H9 (cell line): ENCODE results near the gene ATP13A1. TPM values are rescaled to one million over a fixed set of nuclear protein-coding genes. Genes with fewer than 3 reads are reported as not detected.

Experiments
- DNase-seq: peaks from one replicate; pipeline ENCODE4 v3.0.0-alpha.2; 2017
- H2AFZ ChIP-seq: one replicate; pipeline ENCODE4 v1.6.1; 2013; ENCODE audit warnings: mild to moderate bottlenecking, low read length, control low read depth, moderate library complexity
- H2AK5ac ChIP-seq: 2 replicates; pipeline ENCODE4 v1.6.1; 2013; ENCODE audit warnings: low read length, control low read depth, mixed read lengths; ENCODE audit not compliant: insufficient read length
- H2BK120ac ChIP-seq: one replicate; pipeline ENCODE4 v1.6.1; 2013; ENCODE audit warnings: low read depth, mild to moderate bottlenecking, low read length, control low read depth, inconsistent platforms; ENCODE audit not compliant: poor library complexity, severe bottlenecking
- H2BK12ac ChIP-seq: 2 replicates; pipeline ENCODE4 v1.6.1; 2013; ENCODE audit warnings: low read length, control low read depth, mixed read lengths, low read depth; ENCODE audit not compliant: insufficient read length
- H2BK15ac ChIP-seq: 2 replicates; pipeline ENCODE4 v1.6.1; 2013; ENCODE audit warnings: low read depth, low read length, control low read depth
- H2BK20ac ChIP-seq: one replicate; pipeline ENCODE4 v1.6.1; 2013; ENCODE audit warnings: low read depth, mild to moderate bottlenecking, low read length, control low read depth, inconsistent platforms; ENCODE audit not compliant: poor library complexity, severe bottlenecking
- H2BK5ac ChIP-seq: 2 replicates; pipeline ENCODE4 v1.6.1; 2013; ENCODE audit warnings: low read length, control low read depth, mixed read lengths; ENCODE audit not compliant: insufficient read length
- H3K14ac ChIP-seq: 2 replicates; pipeline ENCODE4 v1.6.1; 2013; ENCODE audit warnings: low read length, control low read depth; ENCODE audit not compliant: insufficient read depth
- H3K18ac ChIP-seq: 2 replicates; pipeline ENCODE4 v1.6.1; 2013; ENCODE audit warnings: low read depth, mild to moderate bottlenecking, mixed read lengths, low read length, control low read depth; ENCODE audit not compliant: insufficient read length
- H3K23ac ChIP-seq: 2 replicates; pipeline ENCODE4 v1.6.1; 2013; ENCODE audit warnings: low read length, control low read depth, mixed read lengths, low read depth; ENCODE audit not compliant: insufficient read length
- H3K23me2 ChIP-seq: 2 replicates; pipeline ENCODE4 v1.6.1; 2013; ENCODE audit warnings: low read depth, mild to moderate bottlenecking, mixed read lengths, low read length, control low read depth; ENCODE audit not compliant: insufficient read length, poor library complexity, severe bottlenecking
- H3K27ac ChIP-seq: 2 replicates; pipeline ENCODE4 v1.5.1; 2013; ENCODE audit warnings: low read length, control low read depth, mixed read lengths, low read depth; ENCODE audit not compliant: insufficient read length
- H3K27me3 ChIP-seq: 2 replicates; pipeline ENCODE4 v1.6.1; 2013; ENCODE audit warnings: low read length, control low read depth, inconsistent platforms; ENCODE audit not compliant: insufficient read depth
- H3K4ac ChIP-seq: 2 replicates; pipeline ENCODE4 v1.6.1; 2013; ENCODE audit warnings: low read depth, mild to moderate bottlenecking, control low read depth, inconsistent platforms, low read length, moderate library complexity
- H3K4me1 ChIP-seq: 2 replicates; pipeline ENCODE4 v1.6.1; 2013; ENCODE audit warnings: low read length, control low read depth, inconsistent platforms; ENCODE audit not compliant: insufficient read depth
- H3K4me2 ChIP-seq: 2 replicates; pipeline ENCODE4 v1.6.1; 2013; ENCODE audit warnings: low read length, control low read depth, mixed read lengths; ENCODE audit not compliant: insufficient read length, insufficient read depth
- H3K56ac ChIP-seq: 2 replicates; pipeline ENCODE4 v1.6.1; 2013; ENCODE audit warnings: low read depth, mild to moderate bottlenecking, mixed read lengths, low read length, control low read depth; ENCODE audit not compliant: insufficient read length
- H3K79me1 ChIP-seq: 2 replicates; pipeline ENCODE4 v1.6.1; 2013; ENCODE audit warnings: low read depth, mild to moderate bottlenecking, moderate library complexity, low read length, control low read depth, inconsistent platforms; ENCODE audit not compliant: insufficient read depth, poor library complexity, severe bottlenecking
- H3K79me2 ChIP-seq: 2 replicates; pipeline ENCODE4 v1.6.1; 2013; ENCODE audit warnings: low read length, control low read depth, inconsistent platforms; ENCODE audit not compliant: insufficient read depth
- H3K9ac ChIP-seq: 2 replicates; pipeline ENCODE4 v1.6.1; 2013; ENCODE audit warnings: low read length, control low read depth, mixed read lengths; ENCODE audit not compliant: insufficient read length; ENCODE audit errors: extremely low read depth
- H3K9me3 ChIP-seq: one replicate; pipeline ENCODE4 v1.6.1; 2013; ENCODE audit warnings: low read depth, low read length, inconsistent platforms; ENCODE audit not compliant: control insufficient read depth
- H3T11ph ChIP-seq: one replicate; pipeline ENCODE4 v1.6.1; 2013; ENCODE audit warnings: mild to moderate bottlenecking, low read length, control low read depth, inconsistent platforms
- H4K20me1 ChIP-seq: one replicate; pipeline ENCODE4 v1.6.1; 2013; ENCODE audit not compliant: control insufficient read depth, insufficient read length, insufficient read depth
- H4K5ac ChIP-seq: 2 replicates; pipeline ENCODE4 v1.6.1; 2013; ENCODE audit warnings: low read depth, mild to moderate bottlenecking, mixed read lengths, low read length, control low read depth; ENCODE audit not compliant: insufficient read length
- H4K8ac ChIP-seq: replicated peaks from 2 replicates; pipeline ENCODE4 v1.6.1; 2013; ENCODE audit warnings: low read length, control low read depth, mixed read lengths, low read depth; ENCODE audit not compliant: insufficient read length
- H4K91ac ChIP-seq: 2 replicates; pipeline ENCODE4 v1.6.1; 2013; ENCODE audit warnings: low read depth, mild to moderate bottlenecking, moderate library complexity, mixed read lengths, low read length, control low read depth; ENCODE audit not compliant: insufficient read length
- H3K27ac Mint-ChIP-seq, 3 experiments: 2 replicates in 2 of 3; 3 replicates in 1 of 3; pipeline ENCODE4 v1.8.0; 2020 to 2021; ENCODE audit warnings: mixed read lengths in 3 of 3, mild to moderate bottlenecking in 1 of 3, moderate library complexity in 1 of 3
- H3K27me3 Mint-ChIP-seq: 2 replicates; pipeline ENCODE4 v1.8.0; 2021; ENCODE audit warnings: low read depth, mild to moderate bottlenecking, moderate library complexity, mixed read lengths
- H3K36me3 Mint-ChIP-seq, 3 experiments: 2 replicates in 2 of 3; 3 replicates in 1 of 3; pipeline ENCODE4 v1.8.0; 2020 to 2021; ENCODE audit warnings: low read depth in 3 of 3, mixed read lengths in 3 of 3; ENCODE audit not compliant: insufficient read depth in 1 of 3
- H3K4me1 Mint-ChIP-seq, 2 experiments: 2 replicates each; pipeline ENCODE4 v1.8.0; 2020; ENCODE audit warnings: mixed read lengths in 2 of 2
- H3K4me3 Mint-ChIP-seq, 2 experiments: 2 replicates in 1 of 2; 3 replicates in 1 of 2; pipeline ENCODE4 v1.8.0; 2020 to 2021; ENCODE audit warnings: mild to moderate bottlenecking in 2 of 2, mixed read lengths in 2 of 2, moderate library complexity in 1 of 2
- H3K9me3 Mint-ChIP-seq, 2 experiments: 2 replicates in 1 of 2; 3 replicates in 1 of 2; pipeline ENCODE4 v1.8.0; 2020; ENCODE audit warnings: mild to moderate bottlenecking in 2 of 2, mixed read lengths in 2 of 2, moderate library complexity in 1 of 2
- WGBS: extraction: QIAGEN DNeasy Blood & Tissue Kit; methylation state at CpG from one replicate; pipeline ENCODE4 v1.1.7; 2013; ENCODE audit warnings: missing lambda C conversion rate, low lambda C conversion rate, mixed read lengths; ENCODE audit not compliant: insufficient read length; ENCODE audit errors: extremely low coverage; 5-methylcytosine and 5-hydroxymethylcytosine counted together
- total RNA-seq: library from RNA; stranded (reverse); gene quantifications from 2 replicates; pipeline ENCODE4 v1.2.1, GENCODE V29; 2021
- TF ChIP-seq, protein P1 (sequence below): fragments of 200-600 bp; sonication (generic); conservative IDR thresholded peaks from 3 replicates; pipeline ENCODE4 v1.8.0; 2021; ENCODE audit warnings: antibody characterized with exemption, mild to moderate bottlenecking

Gene ATP13A1
- total RNA-seq, 1 experiment from 2014 or later, result 67.8 TPM

DNA sequence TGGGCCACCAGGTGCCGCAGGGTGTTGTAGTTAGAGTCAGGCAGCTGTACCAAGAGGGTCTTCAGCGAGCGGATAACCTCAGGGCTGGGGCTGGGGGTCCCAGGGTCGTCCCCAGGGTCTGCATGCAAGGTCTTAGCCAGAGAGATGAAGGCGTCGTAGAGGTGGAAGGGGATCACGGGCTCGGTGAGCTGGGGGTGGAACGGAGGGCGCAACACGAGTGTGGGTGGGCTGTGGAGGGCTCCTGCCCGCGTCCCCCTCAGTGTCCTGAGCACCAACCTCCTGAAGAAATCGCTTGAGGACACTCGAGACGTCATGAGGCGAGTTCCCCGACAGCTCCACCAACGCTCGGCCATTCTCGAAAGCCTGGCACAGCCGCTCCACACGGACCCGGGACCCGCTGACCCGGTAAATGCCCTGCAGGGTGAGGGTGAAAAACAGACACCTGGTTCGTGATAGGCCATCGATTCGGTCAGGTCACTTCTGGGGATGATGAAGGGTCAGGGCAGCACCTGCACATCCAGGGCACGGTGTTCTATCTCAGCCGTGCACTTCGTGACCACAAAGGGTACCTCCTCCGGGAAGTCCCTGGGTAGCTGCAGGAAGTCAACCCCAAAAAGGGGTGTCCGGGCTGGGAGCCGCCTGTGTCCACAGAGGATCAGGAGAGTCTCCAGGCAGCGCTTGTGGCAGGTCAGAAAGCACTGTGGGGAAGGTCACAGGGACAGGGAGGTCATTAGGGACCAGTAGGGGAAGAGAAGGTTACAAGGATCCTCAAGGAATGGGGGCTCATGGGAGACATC lies 28.8 kb downstream of the ATP13A1 start:
- peaks cover 9 to 39% (median 32%) of the 10 kb centered on the region in 3 experiments; a peak in 6 of 7 replicates for H3K36me3 Mint-ChIP-seq
- no CpG with 5 or more reads among the region's 36 CpGs for WGBS
- no peak overlapping the region for H3K4me2 ChIP-seq

More for the DNA sequence above, 28.8 kb downstream of the ATP13A1 start:
- Histone ChIP-seq H3K4me1 (no peaks in the 10 kb centered on the region), H3K14ac (no peak overlapping the region; the same call in 1 of the 2 replicates), H4K8ac (no peak overlapping the region), H4K5ac (no peak overlapping the region), H2AK5ac (no peak overlapping the region), H3T11ph (no peak overlapping the region), H3K4ac (no peak overlapping the region), H2BK12ac (no peak overlapping the region), H3K79me2 (no peaks in the 10 kb centered on the region), H3K23ac (no peak overlapping the region), H3K79me1 (no peaks in the 10 kb centered on the region), H3K23me2 (no peaks in the 10 kb centered on the region), H4K20me1 (no peaks in the 10 kb centered on the region), H2AFZ (no peak overlapping the region), H2BK20ac (no peak overlapping the region), H2BK5ac (no peak overlapping the region), H3K9ac (no peak overlapping the region), H4K91ac (no peak overlapping the region), H3K56ac (no peak overlapping the region), H3K9me3 (no peaks in the 10 kb centered on the region), H3K27ac (no peak overlapping the region), H3K18ac (no peak overlapping the region), H3K27me3 (no peaks in the 10 kb centered on the region), H2BK120ac (no peak overlapping the region), H2BK15ac (no peak overlapping the region)
- DNase-seq, result no peak
- H3K27me3 Mint-ChIP-seq, result no peaks in the 10 kb centered on the region
- no peak overlapping the region for H3K4me3 Mint-ChIP-seq
- peaks cover 0 to 4% of the 10 kb centered on the region in 2 experiments; a peak in 1 of 4 replicates for H3K4me1 Mint-ChIP-seq
- TF ChIP-seq, protein P1, sequence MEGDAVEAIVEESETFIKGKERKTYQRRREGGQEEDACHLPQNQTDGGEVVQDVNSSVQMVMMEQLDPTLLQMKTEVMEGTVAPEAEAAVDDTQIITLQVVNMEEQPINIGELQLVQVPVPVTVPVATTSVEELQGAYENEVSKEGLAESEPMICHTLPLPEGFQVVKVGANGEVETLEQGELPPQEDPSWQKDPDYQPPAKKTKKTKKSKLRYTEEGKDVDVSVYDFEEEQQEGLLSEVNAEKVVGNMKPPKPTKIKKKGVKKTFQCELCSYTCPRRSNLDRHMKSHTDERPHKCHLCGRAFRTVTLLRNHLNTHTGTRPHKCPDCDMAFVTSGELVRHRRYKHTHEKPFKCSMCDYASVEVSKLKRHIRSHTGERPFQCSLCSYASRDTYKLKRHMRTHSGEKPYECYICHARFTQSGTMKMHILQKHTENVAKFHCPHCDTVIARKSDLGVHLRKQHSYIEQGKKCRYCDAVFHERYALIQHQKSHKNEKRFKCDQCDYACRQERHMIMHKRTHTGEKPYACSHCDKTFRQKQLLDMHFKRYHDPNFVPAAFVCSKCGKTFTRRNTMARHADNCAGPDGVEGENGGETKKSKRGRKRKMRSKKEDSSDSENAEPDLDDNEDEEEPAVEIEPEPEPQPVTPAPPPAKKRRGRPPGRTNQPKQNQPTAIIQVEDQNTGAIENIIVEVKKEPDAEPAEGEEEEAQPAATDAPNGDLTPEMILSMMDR, result no peak
- H3K9me3 Mint-ChIP-seq, result no peaks in the 10 kb centered on the region; a peak in 1 of 5 replicates
- no peak overlapping the region; a peak in 2 of 7 replicates for H3K27ac Mint-ChIP-seq
